GM12891 (cell line): ENCODE data around the gene UBASH3A.

Source experiments
- PAX5 ChIP-seq: IDR thresholded peaks from 2 replicates; pipeline ENCODE4 v1.6.1; 2011; ENCODE audit warnings: low read length, moderate library complexity, mild to moderate bottlenecking; ENCODE audit not compliant: insufficient read depth, severe bottlenecking
- POLR2A ChIP-seq: IDR thresholded peaks from 2 replicates; pipeline ENCODE4 v1.6.1; 2011; ENCODE audit warnings: low read depth, low read length, control low read depth
- POLR2AphosphoS5 ChIP-seq: IDR thresholded peaks from 2 replicates; pipeline ENCODE4 v1.6.1; 2011; ENCODE audit warnings: low read depth, low read length, control low read depth
- POU2F2 ChIP-seq: IDR thresholded peaks from 2 replicates; pipeline ENCODE4 v1.6.1; 2011; ENCODE audit warnings: low read depth, mild to moderate bottlenecking, control low read depth, low read length, moderate library complexity
- SPI1 ChIP-seq: IDR thresholded peaks from 2 replicates; pipeline ENCODE4 v1.6.1; 2011; ENCODE audit warnings: low read depth, low read length, control low read depth
- TAF1 ChIP-seq: IDR thresholded peaks from 2 replicates; pipeline ENCODE4 v1.6.1; 2011; ENCODE audit warnings: low read depth, low read length, control low read depth

- no peak for TF ChIP-seq POLR2A
- TF ChIP-seq TAF1, result no peak
- TF ChIP-seq POU2F2, result no peak
- TF ChIP-seq POLR2AphosphoS5, result no peak
- no peak for TF ChIP-seq SPI1
- TF ChIP-seq PAX5, result no peak
These were observed 42.8 kb downstream of the UBASH3A start for GRCh38 chr21:42446531-42446930.
